ENCODE data around the gene RYR1. TPM values are rescaled to one million over a fixed set of nuclear protein-coding genes. Genes with fewer than 3 reads are reported as not detected.

The RYR1 gene
- total RNA-seq, 1 donor from 2014 or later = 0.12 TPM

DNA sequence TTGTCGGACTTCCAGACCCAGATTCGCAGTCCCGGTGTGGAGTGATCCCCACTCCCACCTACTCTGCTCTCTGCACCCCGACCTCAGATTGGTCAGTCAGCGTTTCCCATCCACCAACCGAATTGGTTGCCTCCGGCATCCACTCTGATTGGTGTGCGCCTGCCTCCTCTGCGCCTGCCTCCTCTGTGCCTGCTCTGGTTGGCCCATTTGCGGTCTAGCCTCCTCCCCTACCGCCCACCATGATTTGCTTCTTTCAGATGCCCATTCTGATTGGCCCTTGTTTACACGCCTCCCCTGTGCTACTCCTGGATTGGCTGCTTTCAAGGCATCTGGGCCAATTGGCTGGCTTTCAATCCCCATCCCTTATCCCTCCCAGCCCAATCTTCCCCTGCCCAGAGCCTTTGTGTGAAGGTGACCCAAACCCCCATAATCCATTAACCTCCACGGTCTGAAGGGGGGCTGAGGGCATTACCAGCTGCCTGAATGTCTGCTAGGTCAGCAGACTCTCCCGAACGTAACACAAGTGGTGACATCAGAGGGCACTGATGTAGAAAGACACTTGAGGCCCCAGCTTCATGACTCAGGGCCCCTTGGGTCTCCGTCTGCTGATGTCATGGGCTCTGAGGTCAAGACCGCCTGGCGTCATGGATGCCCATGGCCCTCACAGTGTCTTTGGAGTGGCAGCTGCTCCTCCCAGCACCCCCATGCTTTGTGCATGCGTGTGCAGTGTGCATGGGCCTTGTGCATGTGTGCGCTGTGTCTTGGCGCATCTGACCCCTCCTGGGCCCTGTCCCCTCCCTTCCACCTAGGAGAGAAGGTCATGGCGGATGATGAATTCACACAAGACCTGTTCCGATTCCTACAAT, 103.8 kb downstream of the RYR1 start:
- TF ChIP-seq, protein P1, sequence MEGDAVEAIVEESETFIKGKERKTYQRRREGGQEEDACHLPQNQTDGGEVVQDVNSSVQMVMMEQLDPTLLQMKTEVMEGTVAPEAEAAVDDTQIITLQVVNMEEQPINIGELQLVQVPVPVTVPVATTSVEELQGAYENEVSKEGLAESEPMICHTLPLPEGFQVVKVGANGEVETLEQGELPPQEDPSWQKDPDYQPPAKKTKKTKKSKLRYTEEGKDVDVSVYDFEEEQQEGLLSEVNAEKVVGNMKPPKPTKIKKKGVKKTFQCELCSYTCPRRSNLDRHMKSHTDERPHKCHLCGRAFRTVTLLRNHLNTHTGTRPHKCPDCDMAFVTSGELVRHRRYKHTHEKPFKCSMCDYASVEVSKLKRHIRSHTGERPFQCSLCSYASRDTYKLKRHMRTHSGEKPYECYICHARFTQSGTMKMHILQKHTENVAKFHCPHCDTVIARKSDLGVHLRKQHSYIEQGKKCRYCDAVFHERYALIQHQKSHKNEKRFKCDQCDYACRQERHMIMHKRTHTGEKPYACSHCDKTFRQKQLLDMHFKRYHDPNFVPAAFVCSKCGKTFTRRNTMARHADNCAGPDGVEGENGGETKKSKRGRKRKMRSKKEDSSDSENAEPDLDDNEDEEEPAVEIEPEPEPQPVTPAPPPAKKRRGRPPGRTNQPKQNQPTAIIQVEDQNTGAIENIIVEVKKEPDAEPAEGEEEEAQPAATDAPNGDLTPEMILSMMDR (conservative IDR thresholded peaks at IDR 0.05; ENCODE audit: low read depth, low read length) = no peak

DNA sequence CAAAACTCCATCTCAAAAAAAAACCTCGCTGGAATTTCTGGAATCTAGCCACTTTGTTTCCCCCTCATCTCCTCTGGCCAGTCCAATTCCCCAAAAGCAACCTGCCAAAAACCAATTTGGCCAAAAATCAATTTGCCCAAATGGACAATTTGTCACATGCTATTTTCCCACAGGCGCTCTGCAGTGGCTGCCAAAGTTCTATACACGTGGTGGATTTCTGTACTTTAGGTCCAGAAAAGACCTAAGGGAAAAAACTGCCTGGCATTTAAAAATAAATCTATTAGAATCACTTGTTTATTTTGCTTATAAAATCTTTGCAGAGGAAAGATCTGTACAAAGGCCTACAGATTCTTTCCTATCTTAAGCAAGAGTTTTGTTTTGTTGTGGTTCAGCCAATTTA, 104.9 kb downstream of the RYR1 start:
- TF ChIP-seq, protein P1 (conservative IDR thresholded peaks at IDR 0.05; ENCODE audit: low read depth, low read length) = no peak
- no peak for DNase-seq (ENCODE audit: low read depth)
- H3K4me3 ChIP-seq (ENCODE audit: low read depth, low read length) = no peak overlapping the region

More for the DNA sequence above, 103.8 kb downstream of the RYR1 start:
- H3K4me3 ChIP-seq (ENCODE audit: low read depth, low read length) = no peak overlapping the region
- DNase-seq (ENCODE audit: low read depth) = no peak

DNA sequence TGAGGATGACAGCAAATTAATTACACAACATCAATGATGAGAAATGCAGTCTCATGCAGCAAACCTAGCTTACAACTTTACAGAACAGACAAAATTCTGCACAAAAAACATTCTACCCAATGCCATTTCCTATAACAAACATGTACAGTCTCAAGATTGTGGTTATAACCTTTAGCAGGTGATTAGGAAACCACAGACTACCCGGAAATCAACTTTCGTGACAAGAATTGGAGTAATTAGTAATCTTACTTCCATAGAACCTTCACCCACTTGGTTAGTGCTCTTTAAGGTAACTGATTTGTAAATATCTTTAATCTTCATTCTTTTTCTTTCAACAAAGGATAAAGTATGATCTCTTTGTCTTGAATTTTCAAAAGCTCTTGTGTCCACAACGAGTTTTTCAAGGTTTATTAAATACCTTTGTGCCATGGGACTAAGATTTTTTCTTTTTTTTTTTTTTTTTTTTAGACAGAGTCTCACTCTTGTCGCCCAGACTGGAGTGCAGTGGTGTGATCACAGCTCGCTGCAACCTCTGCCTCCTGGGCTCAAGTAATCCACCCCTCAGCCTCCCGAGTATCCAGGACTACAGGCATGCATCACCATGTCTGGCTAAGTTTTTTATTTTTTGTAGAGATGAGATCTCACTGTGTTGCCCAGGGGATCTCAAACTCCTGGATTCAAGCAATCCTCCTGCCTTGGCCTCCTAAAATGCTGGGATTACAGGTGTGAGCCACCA, 105.5 kb downstream of the RYR1 start:
- DNase-seq (ENCODE audit: low read depth) = no peak
- TF ChIP-seq, protein P1 (conservative IDR thresholded peaks at IDR 0.05; ENCODE audit: low read depth, low read length) = no peak
- H3K4me3 ChIP-seq (ENCODE audit: low read depth, low read length) = no peak overlapping the region

DNA sequence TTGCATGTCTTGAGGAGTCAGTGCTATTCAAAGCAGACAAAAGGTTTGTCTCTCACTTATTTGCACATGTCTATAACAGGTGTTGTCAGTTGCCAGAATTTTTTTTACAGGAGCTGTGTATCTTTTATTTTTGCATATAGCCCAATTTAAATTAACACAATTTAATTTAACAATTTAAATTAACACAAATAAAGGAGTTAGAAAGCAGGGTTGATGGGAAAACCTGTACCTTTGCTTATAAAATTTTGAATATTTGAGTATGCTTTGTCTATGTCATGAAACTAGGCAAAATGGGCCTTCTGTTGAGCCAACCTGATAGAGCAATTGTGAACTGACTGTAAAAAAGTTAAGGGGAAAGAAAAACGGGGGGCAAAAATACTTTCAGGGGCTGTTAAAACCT, 106.3 kb downstream of the RYR1 start:
- no peak overlapping the region for H3K4me3 ChIP-seq (ENCODE audit: low read depth, low read length)
- TF ChIP-seq, protein P1 (conservative IDR thresholded peaks at IDR 0.05; ENCODE audit: low read depth, low read length) = no peak
- DNase-seq (ENCODE audit: low read depth) = no peak

DNA sequence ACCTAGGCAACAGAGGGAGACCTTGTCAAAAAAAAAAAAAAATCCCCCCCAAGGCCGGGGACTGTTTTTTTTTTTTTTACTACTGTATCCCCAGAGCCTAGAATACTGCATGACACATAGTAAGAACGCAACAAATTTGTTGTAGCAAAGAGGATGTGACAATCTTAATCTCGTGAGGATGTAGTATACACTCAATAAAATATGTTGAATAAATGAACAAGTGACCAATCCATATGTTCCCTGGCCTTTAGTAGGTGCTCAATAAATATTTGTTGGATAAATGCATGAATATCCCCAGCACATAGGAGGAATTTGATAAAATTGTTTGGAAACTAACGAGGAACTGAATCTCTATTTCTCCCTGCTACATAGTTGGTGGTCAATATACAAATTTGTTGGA, 108.5 kb downstream of the RYR1 start:
- DNase-seq (ENCODE audit: low read depth) = no peak
- TF ChIP-seq, protein P1 (conservative IDR thresholded peaks at IDR 0.05; ENCODE audit: low read depth, low read length) = no peak
- no peak overlapping the region for H3K4me3 ChIP-seq (ENCODE audit: low read depth, low read length)

DNA sequence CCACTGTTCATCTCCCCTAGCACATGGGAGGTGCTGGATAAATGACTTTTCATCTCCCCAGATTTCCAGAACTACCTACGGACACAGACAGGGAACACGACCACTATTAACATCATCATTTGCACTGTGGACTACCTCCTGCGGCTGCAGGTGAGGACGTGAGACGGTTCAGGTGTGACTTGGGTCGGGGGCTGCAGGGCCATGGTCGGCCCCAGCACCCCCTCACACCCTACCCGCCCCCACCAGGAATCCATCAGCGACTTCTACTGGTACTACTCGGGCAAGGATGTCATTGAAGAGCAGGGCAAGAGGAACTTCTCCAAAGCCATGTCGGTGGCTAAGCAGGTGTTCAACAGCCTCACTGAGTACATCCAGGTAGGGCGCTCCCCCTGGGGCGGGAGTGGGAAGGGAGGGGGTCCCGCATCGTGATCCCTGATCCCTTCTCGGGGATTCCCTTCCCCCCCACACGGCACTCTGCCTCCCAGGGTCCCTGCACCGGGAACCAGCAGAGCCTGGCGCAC, 109.9 kb downstream of the RYR1 start:
- H3K4me3 ChIP-seq (ENCODE audit: low read depth, low read length) = peak overlapping the region; percentile 37
- TF ChIP-seq, protein P1 (conservative IDR thresholded peaks at IDR 0.05; ENCODE audit: low read depth, low read length) = no peak
- DNase-seq (ENCODE audit: low read depth) = no peak

Data from epithelial cell of proximal tubule (primary cell).